Activated CD4-positive, alpha-beta T cell treated with anti-CD3 and anti-CD28 coated beads for 4 hours (primary cell): ENCODE measurements around the gene PTPRN2.
"Not testable (repeated sequence)": the region's sequence is repeated elsewhere in the genome, so short reads cannot be mapped to it uniquely, and the experiment has no call there.

ENCODE experiments used
- DNase-seq, 2 donors: peaks; one replicate each; pipeline ENCODE4 v3.0.0-alpha.2; 2020

The PTPRN2 gene

DNA sequence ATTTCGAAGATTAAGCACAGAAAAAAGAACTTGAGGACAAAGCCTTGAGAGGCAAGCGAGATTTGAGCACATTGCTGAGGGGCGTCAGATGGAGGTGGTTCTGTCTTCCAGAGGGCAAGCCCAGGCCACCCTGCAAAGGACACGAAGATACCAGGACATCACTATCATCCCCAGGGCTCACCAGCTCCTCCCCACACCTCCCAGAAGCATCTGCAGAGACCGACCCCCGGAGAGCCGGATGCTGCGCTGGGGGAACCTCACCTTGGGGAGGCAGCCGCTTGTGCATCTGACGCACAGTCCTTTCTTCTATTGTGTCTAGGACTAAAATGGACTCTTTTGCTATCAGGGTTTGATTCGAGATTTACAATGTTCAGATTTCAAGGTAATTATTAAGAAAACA lies 991.2 kb downstream of the PTPRN2 start:
- no peak for DNase-seq

DNA sequence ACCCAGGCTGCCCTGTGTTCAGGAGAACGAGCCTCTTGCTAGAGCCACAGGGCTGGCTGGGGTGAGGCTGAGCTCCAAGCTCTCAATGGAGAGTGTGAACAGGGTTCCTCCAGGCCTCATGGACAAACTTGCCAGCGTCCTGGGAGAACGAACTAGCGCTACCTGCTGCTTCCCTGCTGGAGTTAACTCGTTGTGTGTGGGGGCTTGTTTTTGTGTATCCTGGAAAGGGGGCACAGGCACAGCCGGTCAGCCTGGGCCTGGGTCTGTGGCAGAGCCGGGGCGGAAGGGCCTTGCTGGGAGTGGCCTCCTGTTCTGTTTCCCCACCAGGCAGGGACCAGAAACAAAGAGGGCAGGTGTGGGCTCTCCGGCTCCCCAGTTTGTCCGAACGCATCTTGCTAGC lies 991.6 kb downstream of the PTPRN2 start:
- no peak for DNase-seq

DNA sequence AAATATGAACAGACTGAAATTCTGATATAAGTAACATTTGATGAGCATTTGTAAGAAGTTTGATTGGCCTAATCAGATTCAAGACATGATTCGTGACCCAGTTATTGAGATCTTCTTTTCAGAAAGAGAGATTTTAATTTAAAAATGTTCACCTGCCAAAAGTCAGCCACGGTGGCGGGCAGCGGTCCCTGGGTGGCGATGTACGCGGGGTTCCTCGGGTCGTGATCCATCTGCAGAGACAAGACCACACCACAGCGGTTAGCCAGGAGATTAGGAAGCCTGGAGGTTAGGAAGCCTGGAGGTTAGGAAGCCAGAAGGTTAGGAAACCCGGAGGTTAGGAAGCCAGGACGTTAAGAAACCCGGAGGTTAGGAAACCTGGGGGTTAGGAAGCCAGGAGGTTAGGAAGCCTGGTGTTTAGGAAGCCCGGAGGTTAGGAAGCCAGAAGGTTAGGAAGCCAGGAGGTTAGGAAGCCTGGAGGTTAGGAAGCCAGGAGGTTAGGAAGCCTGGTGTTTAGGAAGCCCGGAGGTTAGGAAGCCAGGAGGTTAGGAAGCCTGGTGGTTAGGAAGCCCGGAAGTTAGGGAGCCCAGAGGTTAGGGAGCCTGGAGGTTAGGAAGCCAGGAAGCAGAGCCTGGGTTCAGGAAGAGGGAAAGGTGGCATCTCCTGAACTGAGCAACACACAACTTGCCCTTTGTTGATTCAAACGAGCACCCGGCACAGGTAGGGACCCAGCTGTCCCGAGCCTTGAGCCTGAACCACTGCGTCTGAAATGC lies 992.4 kb downstream of the PTPRN2 start:
- no peak for DNase-seq

DNA sequence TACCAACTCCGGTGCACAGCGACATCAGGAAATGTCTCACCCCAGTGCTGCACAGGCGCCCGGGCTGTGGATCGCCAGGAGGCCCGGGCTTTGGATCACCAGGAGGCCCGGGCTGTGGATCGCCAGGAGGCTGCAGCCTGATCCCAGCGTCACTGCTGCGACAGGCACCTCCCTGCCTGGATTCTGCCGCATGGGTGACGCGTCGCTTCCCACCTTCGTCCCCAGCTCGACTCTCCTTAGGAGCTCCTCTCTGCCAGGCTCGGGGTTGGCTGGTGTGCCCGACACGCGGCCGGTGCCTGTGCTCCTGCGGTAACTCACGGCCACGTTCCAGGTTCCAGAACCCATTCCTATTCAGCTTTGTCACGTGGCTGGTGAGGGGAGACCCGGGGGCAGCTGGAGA lies 993.3 kb downstream of the PTPRN2 start:
- DNase-seq, result no peak

DNA sequence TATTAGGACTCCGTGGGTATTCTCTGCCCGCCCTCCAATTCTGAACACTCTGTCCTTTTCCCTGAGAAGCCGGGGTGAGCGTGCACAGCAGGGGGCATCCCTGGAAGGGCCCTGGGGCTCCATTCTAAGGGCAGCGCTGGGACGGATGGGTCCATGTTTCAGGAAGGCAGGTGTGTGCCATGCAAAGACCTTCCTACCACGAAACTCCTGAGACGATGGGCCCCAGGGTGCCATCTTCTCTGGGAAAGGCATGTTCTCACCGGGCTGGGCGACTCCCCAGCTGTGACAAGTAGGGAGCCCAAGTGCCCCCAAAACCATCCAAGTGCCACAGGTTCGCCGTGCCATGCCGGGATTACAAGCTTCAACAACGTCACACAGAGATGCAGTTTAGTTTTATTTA lies 994.1 kb downstream of the PTPRN2 start:
- no peak for DNase-seq

DNA sequence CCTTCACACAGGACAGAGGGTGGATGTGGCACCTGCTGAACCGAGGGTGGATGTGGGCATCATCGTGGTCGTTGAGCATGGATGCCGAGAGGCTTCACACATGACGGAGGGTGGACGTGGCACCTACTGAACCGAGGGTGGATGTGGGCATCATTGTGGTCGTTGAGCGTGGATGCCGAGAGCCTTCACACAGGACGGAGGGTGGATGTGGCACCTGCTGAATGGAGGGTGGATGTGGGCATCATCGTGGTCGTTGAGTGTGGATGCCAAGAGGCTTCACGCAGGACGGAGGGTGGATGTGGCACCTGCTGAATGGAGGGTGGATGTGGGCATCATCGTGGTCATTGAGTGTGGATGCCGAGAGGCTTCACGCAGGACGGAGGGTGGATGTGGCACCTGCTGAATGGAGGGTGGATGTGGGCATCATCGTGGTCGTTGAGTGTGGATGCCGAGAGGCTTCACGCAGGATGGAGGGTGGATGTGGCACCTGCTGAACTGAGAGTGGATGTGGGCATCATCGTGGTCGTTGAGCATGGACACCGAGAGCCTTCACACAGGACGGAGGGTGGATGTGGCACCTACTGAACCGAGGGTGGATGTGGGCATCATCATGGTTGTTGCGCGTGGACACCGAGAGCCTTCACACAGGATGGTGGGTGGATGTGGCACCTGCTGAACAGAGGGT lies 994.8 kb downstream of the PTPRN2 start:
- DNase-seq, result not testable (repeated sequence)

DNA sequence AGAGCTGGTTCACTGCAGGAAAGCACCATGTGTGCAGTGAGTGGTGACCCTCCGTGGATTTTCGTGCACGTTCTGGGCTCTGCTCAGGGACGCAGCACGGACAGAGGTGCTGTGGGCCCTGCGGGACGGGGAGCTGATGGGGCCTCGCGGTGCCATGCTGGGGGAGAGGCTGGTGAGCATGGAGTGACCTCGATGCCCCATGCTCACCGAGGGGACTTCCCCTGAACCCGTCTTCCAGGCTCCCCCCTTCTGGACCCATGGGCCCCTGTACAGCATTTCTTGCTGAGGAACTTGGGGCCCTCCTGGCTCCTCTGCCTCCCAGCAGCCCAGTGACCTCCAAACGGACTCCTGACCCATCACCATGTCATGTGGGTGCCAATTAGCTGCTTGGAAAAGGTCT lies 997.1 kb downstream of the PTPRN2 start:
- DNase-seq, result no peak

DNA sequence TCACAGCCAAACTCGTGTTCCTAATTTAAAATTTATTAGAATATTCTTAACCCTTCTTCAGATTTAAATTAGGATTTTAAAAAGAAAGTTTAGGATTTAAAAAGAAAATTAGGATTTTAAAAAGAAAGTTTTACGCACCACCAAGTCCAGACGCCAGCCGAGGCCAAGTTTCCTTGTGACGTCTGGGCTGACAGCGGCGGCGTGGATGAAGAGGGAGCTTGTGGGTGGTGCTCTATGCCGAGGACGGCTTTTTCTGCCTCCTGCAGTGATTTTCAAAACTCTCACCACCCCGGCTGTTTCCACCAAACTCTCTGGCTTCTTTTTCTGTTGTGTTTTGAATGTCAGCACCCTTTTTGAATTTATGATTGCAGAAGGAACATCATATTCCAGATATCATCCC lies 997.9 kb downstream of the PTPRN2 start:
- no peak for DNase-seq

DNA sequence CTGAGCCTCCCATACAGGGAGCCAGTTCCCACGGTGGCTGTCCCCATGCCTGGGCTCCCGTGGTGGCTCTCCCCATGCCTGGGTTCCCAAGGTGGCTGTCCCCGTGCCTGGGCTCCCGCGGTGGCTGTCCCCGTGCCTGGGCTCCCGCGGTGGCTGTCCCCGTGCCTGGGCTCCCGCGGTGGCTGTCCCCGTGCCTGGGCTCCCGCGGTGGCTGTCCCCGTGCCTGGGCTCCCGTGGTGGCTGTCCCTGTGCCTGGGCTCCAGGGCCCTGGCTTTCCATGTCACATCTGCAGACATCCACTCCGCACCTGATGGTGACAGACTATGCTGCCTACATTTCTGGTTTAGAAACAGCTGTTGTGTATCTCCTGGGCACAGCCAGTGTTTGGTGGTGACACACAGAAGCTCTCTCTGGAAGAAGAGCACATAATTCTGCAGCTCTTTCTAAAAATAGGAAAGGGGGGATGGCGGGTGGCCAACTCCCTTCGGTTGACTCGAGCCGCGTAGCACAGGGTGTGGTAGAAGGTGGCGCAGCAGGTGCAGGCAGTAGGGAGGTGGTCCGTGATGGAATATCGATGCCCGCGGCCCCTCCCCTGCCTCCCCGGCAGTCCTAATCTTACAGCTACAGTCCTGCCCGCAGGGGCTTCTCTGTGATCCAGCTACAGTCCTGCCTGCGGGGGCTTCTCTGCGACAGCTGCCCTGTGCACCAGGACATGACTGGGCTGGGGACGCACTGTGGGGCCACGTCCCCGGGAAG lies 999.6 kb downstream of the PTPRN2 start:
- DNase-seq, result no peak

DNA sequence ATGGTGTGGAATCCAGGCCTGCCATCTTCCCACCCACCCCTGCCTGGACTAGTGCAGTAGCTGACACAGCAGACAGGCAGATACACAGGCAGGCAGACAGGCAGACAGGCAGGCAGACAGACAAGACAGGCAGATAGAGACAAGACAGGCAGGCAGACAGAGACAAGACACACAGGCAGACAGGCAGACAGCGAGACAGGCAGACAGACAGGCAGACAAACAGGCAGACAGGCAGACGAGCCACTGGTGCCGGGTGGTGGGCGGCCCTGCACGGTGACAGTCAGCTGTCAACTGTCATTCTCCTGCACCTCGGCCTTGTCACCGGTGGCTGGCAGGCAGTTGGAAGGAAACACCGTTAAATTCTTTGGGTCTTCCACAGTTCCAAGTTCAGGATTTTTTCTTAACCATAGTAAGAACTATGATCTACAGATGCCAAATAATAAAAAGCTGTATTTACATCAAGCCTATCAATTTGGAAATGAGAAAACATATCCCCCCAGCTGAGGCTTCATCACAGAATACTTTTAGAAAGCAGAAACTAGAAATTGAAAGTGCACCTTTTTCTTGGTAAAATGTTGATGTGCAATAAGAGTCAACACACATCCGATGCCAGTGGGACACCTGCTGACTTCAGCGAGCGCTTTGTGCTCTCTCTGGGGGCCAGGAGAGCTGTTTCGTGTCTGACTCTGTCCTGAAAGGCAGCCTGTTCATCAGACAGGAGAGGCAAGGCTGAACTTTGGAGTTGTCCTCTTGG lies 1000.4 kb downstream of the PTPRN2 start:
- DNase-seq, result no peak

DNA sequence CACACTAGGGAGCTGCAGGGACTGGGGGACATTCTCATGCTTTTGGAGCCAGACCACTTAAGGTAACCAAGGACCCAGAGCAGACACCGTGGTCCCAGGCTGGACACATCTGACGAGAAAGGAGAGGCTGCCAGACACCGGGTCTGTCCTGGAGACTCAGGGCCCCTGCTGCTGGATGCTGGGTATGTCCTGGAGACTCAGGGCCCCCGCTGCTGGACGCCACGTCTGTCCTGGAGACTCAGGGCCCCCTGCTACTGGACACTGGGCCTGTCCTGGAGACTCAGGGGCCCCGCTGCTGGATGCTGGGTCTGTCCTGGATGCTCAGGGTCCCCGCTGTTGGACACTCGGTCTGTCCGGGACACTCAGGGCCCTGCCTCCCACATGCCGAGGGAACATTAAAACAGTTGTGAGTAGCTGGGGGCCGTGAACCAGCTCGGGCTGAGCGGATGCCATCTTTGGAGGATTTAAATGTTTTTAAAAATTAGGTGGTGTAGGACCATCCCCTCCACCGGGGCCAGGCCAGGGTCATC lies 1001.1 kb downstream of the PTPRN2 start:
- no peak for DNase-seq

DNA sequence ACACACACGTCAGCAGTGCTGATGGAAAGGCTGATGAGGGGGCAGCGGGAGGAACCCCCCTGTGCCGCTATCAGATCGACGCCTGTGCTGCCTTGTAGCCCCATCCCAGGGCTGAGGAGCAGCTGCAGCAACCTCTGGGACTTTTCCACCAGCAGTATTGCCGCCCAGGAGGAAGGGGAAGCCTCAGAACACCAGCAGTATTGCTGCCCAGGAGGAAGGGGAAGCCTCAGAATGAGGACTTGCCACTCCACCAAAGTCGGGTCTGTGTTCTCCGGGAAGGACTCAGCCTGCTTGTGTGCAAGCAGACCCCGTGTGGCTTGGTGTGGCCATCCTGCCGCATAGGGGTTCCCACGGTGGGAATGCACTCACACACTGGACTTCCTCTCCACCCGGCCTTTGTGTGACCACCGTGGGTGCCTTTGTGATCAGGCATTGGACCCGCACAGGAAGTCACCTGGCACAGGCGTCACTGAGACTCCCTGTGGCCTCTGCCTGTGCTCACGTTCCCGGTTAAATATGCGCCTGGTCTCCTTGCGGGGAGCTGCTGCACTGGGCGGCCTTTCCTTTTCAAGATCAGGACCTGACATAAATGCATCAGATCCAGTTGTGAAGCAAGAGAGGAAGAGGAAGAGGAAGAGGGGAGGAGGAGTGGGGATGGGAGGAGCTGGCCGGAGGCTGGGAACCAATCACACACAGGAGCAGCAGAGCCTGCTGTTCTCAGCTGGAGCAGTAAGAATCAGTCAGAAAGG lies 1002.3 kb downstream of the PTPRN2 start:
- no peak for DNase-seq

DNA sequence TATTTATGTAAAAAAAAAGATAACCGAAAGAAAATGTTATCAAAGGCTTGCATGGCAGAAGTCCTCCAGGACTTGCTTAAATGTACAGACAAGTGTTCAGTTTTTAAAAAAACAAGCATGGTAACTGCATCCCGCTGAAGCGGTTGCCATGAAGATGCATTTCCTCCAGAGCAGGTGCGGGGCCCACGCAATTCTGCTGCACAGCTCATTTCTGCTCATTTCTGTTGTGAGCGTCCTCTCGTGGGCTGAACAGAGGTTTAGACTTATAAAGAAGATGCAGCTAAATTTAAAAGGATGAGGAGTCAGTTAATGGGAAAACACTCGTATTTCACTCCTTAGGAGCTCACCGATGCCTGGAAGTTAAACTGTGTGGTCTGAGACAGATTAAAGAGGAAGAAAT lies 1003.2 kb downstream of the PTPRN2 start:
- DNase-seq, result no peak

DNA sequence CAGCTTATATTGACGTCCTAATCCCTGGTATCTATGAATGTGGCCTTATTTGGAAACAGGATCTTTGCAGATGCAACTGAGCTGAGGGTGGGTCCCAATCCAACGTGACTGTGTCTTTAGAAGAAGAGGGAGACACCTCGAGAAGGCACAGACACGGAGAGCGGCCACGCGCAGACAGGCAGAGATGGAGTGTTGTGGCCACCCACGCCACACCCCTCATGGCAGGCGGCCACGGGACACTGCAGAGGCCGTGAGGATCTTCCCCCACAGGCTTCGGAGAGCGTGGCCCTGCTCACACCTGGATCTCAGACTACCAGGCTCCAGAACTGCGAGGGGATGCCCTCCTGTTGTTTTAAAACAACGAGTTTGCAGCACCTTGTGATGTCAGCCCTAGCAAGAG lies 1005.9 kb downstream of the PTPRN2 start:
- no peak for DNase-seq

DNA sequence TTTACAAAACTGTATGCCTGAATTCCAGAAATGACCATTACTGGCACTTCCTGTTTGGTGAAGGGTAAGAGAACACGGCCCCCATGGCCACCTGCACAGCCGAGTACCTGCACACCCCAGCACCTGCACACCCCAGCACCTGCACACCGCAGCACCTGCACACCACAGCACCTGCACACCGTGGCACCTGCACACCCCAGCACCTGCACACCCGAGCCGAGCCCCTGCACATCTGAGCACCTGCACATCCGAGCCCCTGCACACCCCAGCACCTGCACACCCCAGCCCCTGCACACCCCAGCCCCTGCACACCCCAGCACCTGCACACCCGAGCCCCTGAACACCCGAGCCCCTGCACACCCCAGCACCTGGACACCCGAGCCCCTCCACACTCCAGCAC lies 1007.3 kb downstream of the PTPRN2 start:
- DNase-seq, result no peak

DNA sequence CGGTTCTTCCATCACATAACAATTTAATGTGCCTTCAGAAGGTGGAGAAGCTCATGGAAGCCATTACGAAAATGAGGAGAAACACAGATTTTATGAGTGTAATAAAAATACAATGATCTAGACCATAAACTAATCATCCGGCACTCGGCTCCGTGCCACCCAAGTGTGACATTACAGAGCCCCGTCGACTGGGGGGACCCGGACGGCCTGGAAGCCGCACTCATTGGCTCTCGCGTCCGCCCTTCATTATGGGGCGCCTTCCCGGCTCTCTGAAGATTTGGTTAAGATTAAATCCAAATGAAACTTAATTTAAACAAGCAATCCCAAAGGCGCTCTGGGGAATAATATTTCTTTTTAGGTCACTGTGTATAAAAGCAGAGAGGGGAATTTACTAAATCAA lies 1008.2 kb downstream of the PTPRN2 start:
- DNase-seq, result no peak

DNA sequence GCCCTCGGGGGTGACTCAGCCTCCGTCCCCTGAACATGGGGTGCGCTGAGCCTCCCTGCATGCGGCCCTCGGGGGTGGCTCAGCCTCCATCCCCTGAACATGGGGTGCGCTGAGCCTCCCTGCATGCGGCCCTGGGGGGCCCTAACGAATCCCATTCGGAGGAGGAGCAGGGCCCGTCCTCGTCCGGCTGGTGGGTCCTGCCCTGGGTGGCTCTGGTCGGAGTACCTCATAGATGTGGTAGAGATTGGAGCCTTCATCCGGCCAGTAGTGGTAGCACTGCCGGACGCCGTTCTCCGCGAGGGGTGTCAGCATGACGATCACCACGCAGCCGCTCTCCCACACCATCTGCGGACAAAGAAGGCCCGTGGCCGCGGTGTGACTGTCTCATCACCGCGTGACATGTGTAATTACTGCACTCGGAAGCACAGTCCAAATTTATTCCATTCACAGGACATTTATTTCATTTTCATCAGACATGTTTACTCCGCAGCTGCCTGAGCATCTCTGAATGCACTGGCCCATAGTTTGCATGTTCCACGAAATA lies 1009.8 kb downstream of the PTPRN2 start:
- no peak for DNase-seq

DNA sequence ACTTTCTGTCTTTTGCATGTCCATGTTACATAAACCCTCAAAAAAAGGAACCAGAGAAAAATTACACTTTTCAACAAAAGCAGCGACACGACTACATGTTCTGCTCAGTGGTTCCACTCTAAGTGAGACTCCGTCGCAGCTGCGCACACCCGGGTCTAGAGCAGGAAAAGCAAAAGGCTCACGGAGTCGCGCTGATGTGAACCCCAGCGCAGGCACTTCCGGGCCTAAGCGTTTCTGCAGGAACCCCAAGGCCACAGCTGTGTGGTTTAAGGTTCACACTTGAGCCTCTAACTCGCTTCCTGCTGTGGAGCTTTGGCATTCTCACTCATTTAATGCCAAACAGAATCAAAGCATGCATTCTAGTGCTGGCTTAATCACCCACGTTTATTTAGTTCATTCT lies 1010.6 kb downstream of the PTPRN2 start:
- no peak for DNase-seq

DNA sequence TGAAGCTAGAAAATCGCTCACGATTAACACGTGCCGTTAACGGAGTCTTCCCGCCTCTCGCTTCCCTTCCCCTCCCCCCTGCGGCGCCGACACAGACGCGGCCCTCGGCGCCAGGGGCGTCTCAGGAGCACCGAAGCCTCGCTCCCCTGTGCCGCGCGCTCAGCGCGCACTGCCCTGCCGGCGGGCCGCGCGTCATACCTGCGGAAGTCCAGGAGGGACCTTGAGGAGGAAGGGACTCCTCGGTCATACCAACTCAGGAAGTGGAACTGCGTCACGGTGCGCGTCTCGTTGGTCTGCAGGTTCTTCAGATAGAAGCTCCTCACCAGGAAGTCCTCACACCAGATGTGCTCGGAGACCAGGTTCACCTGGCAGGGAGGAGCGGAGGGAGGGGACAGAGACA lies 1011.2 kb downstream of the PTPRN2 start:
- peak; percentile 31 to 39 for DNase-seq

DNA sequence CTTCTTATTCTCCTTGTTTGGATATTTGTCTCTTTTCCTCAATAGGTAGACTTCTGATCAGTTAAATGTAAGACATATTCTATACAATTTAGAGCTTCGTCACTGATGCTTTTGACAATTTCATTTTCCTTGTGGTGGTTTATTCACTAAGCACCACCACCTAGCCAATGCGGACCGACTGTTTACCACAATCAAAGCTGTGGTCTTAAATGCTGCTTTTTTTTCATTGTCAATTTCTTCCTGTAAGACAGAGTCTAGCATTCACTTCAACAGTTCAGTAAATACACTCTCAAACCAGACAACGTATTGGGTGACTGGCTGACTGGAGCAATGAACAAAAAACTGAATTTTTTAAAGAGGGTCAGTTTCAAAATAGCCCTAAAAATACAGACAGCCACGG lies 1011.8 kb downstream of the PTPRN2 start:
- DNase-seq, result no peak

DNA sequence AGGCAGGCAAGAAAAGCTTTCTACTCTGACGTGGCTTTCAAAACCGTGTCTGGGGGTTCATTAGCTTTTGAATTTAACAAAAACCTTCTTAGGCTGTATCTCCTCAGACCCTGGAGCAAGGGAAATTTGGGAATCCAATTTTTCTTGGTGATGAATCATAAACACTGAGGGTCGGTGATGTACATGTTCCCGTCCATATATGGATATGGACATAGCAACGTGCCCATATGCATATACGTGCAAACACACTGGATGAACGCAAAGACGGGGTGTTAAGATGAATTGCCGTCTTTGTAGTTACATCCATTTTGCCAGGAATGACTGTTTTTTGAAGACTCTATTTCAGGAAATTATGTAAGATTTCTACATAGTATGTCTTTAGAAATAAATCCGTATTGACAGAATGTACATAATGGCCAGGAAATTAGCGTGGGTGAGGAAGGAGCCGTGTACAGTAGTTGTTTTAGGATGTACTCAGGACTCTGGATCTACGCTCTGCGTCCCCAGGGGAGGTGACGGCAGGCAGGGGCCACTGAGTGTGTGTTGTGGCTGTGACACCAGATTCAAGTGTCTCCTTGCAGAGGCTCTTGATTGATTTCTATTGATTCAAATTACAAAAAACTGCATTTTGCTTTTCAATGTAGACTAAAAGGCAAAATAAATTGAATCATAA lies 1012.6 kb downstream of the PTPRN2 start:
- no peak for DNase-seq
